ENCODE results near the gene ELMO3. TPM values are rescaled to one million over a fixed set of nuclear protein-coding genes. Genes with fewer than 3 reads are reported as not detected.

ELMO3 gene
- total and polyA plus RNA-seq, 4 donors, result 1.7 to 3.8 (median 3.1) TPM

GRCh38 chr16:67166598-67167168 lies 32.2 kb upstream of the ELMO3 start:
- TF ChIP-seq ZBTB33 (IDR thresholded peaks at IDR 0.05), result no peak
- no peak for TF ChIP-seq RXRA (IDR thresholded peaks at IDR 0.05)
- no peak for TF ChIP-seq REST (IDR thresholded peaks at IDR 0.05)
- TF ChIP-seq NR2F2 (IDR thresholded peaks at IDR 0.05), result no peak
- TF ChIP-seq CTCF (IDR thresholded peaks at IDR 0.05; ENCODE audit: low read depth, low read length, missing input control), result no peak
- TF ChIP-seq RAD21 (IDR thresholded peaks at IDR 0.05), result no peak
- TF ChIP-seq JUND (IDR thresholded peaks at IDR 0.05), result no peak
- no peak for TF ChIP-seq MAX (IDR thresholded peaks at IDR 0.05)
- TF ChIP-seq YY1 (IDR thresholded peaks at IDR 0.05), result no peak
- no peak for TF ChIP-seq FOXA2 (IDR thresholded peaks at IDR 0.05)
- TF ChIP-seq HNF4A (conservative IDR thresholded peaks at IDR 0.05), result no peak
- no peak for TF ChIP-seq HNF4G (IDR thresholded peaks at IDR 0.05)
- TF ChIP-seq FOXA1 (IDR thresholded peaks at IDR 0.05), result no peak
- TF ChIP-seq EGR1 (IDR thresholded peaks at IDR 0.05; ENCODE audit: low read depth in 2 of 2), result no peak
- Histone ChIP-seq H3K27me3 (ENCODE audit: control insufficient read depth in 4 of 4, insufficient read depth in 4 of 4, low read length in 3 of 4) (no peaks in the 10 kb centered on the region), H3K36me3 (ENCODE audit: control insufficient read depth in 4 of 4, insufficient read depth in 3 of 4, low read depth in 1 of 4, low read length in 3 of 4) (peaks cover 0 to 2% (median 0%) of the 10 kb centered on the region in 4 donors), H3K9me3 (ENCODE audit: control insufficient read depth in 4 of 4, low read length in 3 of 4) (no peaks in the 10 kb centered on the region), H3K4me3 (ENCODE audit: low read depth in 1 of 3, low read length in 3 of 3) (no peak overlapping the region), H3K9ac (ENCODE audit: low read depth in 1 of 2, low read length in 2 of 2) (no peak overlapping the region), H3K4me1 (ENCODE audit: control insufficient read depth in 4 of 4, insufficient read depth in 4 of 4, low read length in 3 of 4) (peaks cover 29 to 37% (median 32%) of the 10 kb centered on the region in 4 donors), H3K27ac (ENCODE audit: low read depth in 1 of 2, low read length in 2 of 2) (no peak overlapping the region)
- WGBS, result 83% methylated on average over 5 of the region's 5 CpGs
- DNase-seq (ENCODE audit: low spot score), result no peak

GRCh38 chr16:67167588-67167987 lies 31.3 kb upstream of the ELMO3 start:
- Histone ChIP-seq H3K4me1 (ENCODE audit: control insufficient read depth in 4 of 4, insufficient read depth in 4 of 4, low read length in 3 of 4) (peaks cover 29 to 34% (median 30%) of the 10 kb centered on the region in 4 donors), H3K27me3 (ENCODE audit: control insufficient read depth in 4 of 4, insufficient read depth in 4 of 4, low read length in 3 of 4) (no peaks in the 10 kb centered on the region), H3K9me3 (ENCODE audit: control insufficient read depth in 4 of 4, low read length in 3 of 4) (no peaks in the 10 kb centered on the region), H3K36me3 (ENCODE audit: control insufficient read depth in 4 of 4, insufficient read depth in 3 of 4, low read depth in 1 of 4, low read length in 3 of 4) (peaks cover 0 to 2% (median 0%) of the 10 kb centered on the region in 4 donors), H3K9ac (ENCODE audit: low read depth in 1 of 2, low read length in 2 of 2) (no peak overlapping the region), H3K27ac (ENCODE audit: low read depth in 1 of 2, low read length in 2 of 2) (no peak overlapping the region), H3K4me3 (ENCODE audit: low read depth in 1 of 3, low read length in 3 of 3) (no peak overlapping the region)
- no peak for DNase-seq (ENCODE audit: low spot score)
- no peak for TF ChIP-seq REST (IDR thresholded peaks at IDR 0.05)
- 94% methylated on average over 7 of the region's 7 CpGs for WGBS
